H1 (cell line): Measurements from ENCODE around the gene PGD. TPM values are rescaled to one million over a fixed set of nuclear protein-coding genes. Genes with fewer than 3 reads are reported as not detected.

ENCODE experiments used
- CTCF ChIA-PET: fragments of 300-600 bp; sonication (Branson Sonifier 250); formaldehyde crosslinking; loops from one replicate; lab custom pipeline; 2021; ENCODE audit not compliant: partially characterized antibody; lab: Charles Lee
- POLR2A ChIA-PET: fragments of 300-600 bp; sonication (Branson Sonifier 250); formaldehyde crosslinking; loops from one replicate; lab custom pipeline; 2021; ENCODE audit warnings: inconsistent platforms; ENCODE audit not compliant: partially characterized antibody; lab: Charles Lee
- DNase-seq, 2 experiments: peaks; one replicate each; pipeline versions ENCODE4 v3.0.0 to v3.0.0-alpha.2; 2010 to 2022; ENCODE audit warnings: low spot score in 2 of 2, low read depth in 1 of 2, mixed read lengths in 1 of 2
- FAIRE-seq: peaks from 2 replicates; lab custom pipeline; 2011; peaks lifted over from hg19 to GRCh38; lab: Jason Lieb, UNC
- H2AFZ ChIP-seq: 2 replicates; pipeline ENCODE4 v1.8.1; 2012; ENCODE audit warnings: low read length, inconsistent platforms
- H2AK5ac ChIP-seq: 2 replicates; pipeline ENCODE4 v1.6.1; 2013; ENCODE audit warnings: low read depth, low read length
- H2BK120ac ChIP-seq: replicated peaks from 2 replicates; pipeline ENCODE3; 2013; ENCODE audit warnings: low read depth, low read length, inconsistent platforms
- H2BK12ac ChIP-seq: 2 replicates; pipeline ENCODE4 v1.6.1; 2013; ENCODE audit warnings: low read depth, low read length
- H2BK15ac ChIP-seq: 2 replicates; pipeline ENCODE4 v1.6.1; 2013; ENCODE audit warnings: low read length
- H2BK20ac ChIP-seq: 2 replicates; pipeline ENCODE4 v1.6.1; 2013; ENCODE audit warnings: low read length
- H2BK5ac ChIP-seq: 2 replicates; pipeline ENCODE4 v1.6.1; 2013; ENCODE audit warnings: low read depth, low read length
- H3K14ac ChIP-seq: 2 replicates; pipeline ENCODE4 v1.6.1; 2013; ENCODE audit warnings: inconsistent platforms; ENCODE audit not compliant: insufficient read length
- H3K18ac ChIP-seq: 2 replicates; pipeline ENCODE4 v1.6.1; 2013; ENCODE audit warnings: low read length; ENCODE audit errors: extremely low read depth
- H3K23ac ChIP-seq: 2 replicates; pipeline ENCODE4 v1.6.1; 2013; ENCODE audit warnings: inconsistent platforms; ENCODE audit not compliant: insufficient read length
- H3K23me2 ChIP-seq: 2 replicates; pipeline ENCODE4 v1.6.1; 2013; ENCODE audit warnings: low read depth, low read length
- H3K27ac ChIP-seq: 2 replicates; pipeline ENCODE4 v1.6.1; 2011; ENCODE audit warnings: low read depth, low read length, inconsistent platforms
- H3K27me3 ChIP-seq, 4 experiments: replicated peaks in 1 of 4; 1 replicate in 1 of 4; 2 replicates in 3 of 4; pipeline versions ENCODE4 v1.6.1 to v1.8.1; 2011 to 2013; ENCODE audit warnings: low read length in 3 of 4, mild to moderate bottlenecking in 3 of 4, inconsistent platforms in 2 of 4, mixed read lengths in 2 of 4, moderate library complexity in 1 of 4; ENCODE audit not compliant: control insufficient read depth in 3 of 4, insufficient read depth in 3 of 4; ENCODE audit errors: extremely low read depth in 1 of 4
- H3K36me3 ChIP-seq, 4 experiments: 2 replicates each; pipeline versions ENCODE4 v1.6.1 to v1.8.1; 2011 to 2013; ENCODE audit warnings: mild to moderate bottlenecking in 4 of 4, low read length in 3 of 4, moderate library complexity in 2 of 4, control low read depth in 1 of 4, inconsistent platforms in 1 of 4; ENCODE audit not compliant: insufficient read depth in 4 of 4, control insufficient read depth in 2 of 4
- H3K4ac ChIP-seq: replicated peaks from 2 replicates; pipeline ENCODE3; 2013; ENCODE audit warnings: low read length, low read depth, mixed read lengths, inconsistent platforms; ENCODE audit not compliant: insufficient read length
- H3K4me1 ChIP-seq, 4 experiments: replicated peaks in 1 of 4; 1 replicate in 1 of 4; 2 replicates in 3 of 4; pipeline versions ENCODE4 v1.6.1 to v1.8.1; 2011 to 2013; ENCODE audit warnings: low read length in 3 of 4, inconsistent platforms in 2 of 4, mixed read lengths in 1 of 4; ENCODE audit not compliant: insufficient read depth in 4 of 4, control insufficient read depth in 3 of 4
- H3K4me2 ChIP-seq, 2 experiments: 2 replicates each; pipeline versions ENCODE4 v1.6.1 to v1.8.1; 2011 to 2013; ENCODE audit warnings: low read depth in 2 of 2, low read length in 2 of 2, control low read depth in 1 of 2, inconsistent platforms in 1 of 2, mild to moderate bottlenecking in 1 of 2; ENCODE audit not compliant: insufficient read depth in 1 of 2
- H3K4me3 ChIP-seq, 4 experiments: fragments of 200-600, 300-600 bp in 1 of 4; sonication (generic), shearing (Covaris generic), sonication (Bioruptor Twin) in 1 of 4; 2 replicates each; pipeline versions ENCODE4 v1.5.1 to v1.8.1; 2011 to 2016; ENCODE audit warnings: low read length in 4 of 4, low read depth in 3 of 4, control low read depth in 2 of 4, inconsistent platforms in 2 of 4, mild to moderate bottlenecking in 2 of 4, mixed read lengths in 1 of 4, moderate library complexity in 1 of 4; ENCODE audit not compliant: insufficient read depth in 2 of 4; ENCODE audit errors: extremely low read depth in 1 of 4
- H3K56ac ChIP-seq: replicated peaks from 2 replicates; pipeline ENCODE3; 2013; ENCODE audit warnings: low read depth, mild to moderate bottlenecking, mixed read lengths, low read length, inconsistent platforms; ENCODE audit not compliant: insufficient read length
- H3K79me1 ChIP-seq: 2 replicates; pipeline ENCODE4 v1.6.1; 2013; ENCODE audit warnings: low read depth, low read length, control low read depth
- H3K79me2 ChIP-seq, 2 experiments: 2 replicates each; pipeline versions ENCODE4 v1.6.1 to v1.8.1; 2012 to 2013; ENCODE audit warnings: low read length in 2 of 2, mild to moderate bottlenecking in 2 of 2, inconsistent platforms in 1 of 2; ENCODE audit not compliant: insufficient read depth in 2 of 2, control insufficient read depth in 1 of 2
- H3K9ac ChIP-seq, 4 experiments: replicated peaks in 1 of 4; 1 replicate in 1 of 4; 2 replicates in 3 of 4; pipeline versions ENCODE4 v1.6.1 to v1.8.1; 2011 to 2013; ENCODE audit warnings: low read depth in 3 of 4, low read length in 3 of 4, control low read depth in 2 of 4, mild to moderate bottlenecking in 2 of 4, moderate library complexity in 2 of 4, inconsistent platforms in 1 of 4; ENCODE audit errors: extremely low read depth in 1 of 4
- H3K9me3 ChIP-seq, 2 experiments: 2 replicates each; pipeline versions ENCODE4 v1.6.1 to v1.8.1; 2012 to 2013; ENCODE audit warnings: mild to moderate bottlenecking in 2 of 2, moderate library complexity in 2 of 2, control low read depth in 1 of 2, inconsistent platforms in 1 of 2, low read depth in 1 of 2, low read length in 1 of 2, mixed read lengths in 1 of 2; ENCODE audit not compliant: insufficient read depth in 2 of 2
- H4K20me1 ChIP-seq, 2 experiments: replicated peaks in 1 of 2; 2 replicates each; pipeline versions ENCODE3 to v1.8.1; 2011 to 2013; ENCODE audit warnings: inconsistent platforms in 2 of 2, low read length in 2 of 2, mild to moderate bottlenecking in 1 of 2; ENCODE audit not compliant: insufficient read depth in 2 of 2, control insufficient read depth in 1 of 2
- H4K5ac ChIP-seq: 2 replicates; pipeline ENCODE4 v1.6.1; 2013; ENCODE audit warnings: low read length, low read depth, mixed read lengths, inconsistent platforms; ENCODE audit not compliant: insufficient read length
- H4K8ac ChIP-seq: 2 replicates; pipeline ENCODE4 v1.8.0; 2013; ENCODE audit warnings: mild to moderate bottlenecking, moderate library complexity, low read length, inconsistent platforms; ENCODE audit not compliant: insufficient read depth; ENCODE audit errors: extremely low read depth
- H4K91ac ChIP-seq: replicated peaks from 2 replicates; pipeline ENCODE3; 2013; ENCODE audit warnings: low read length, mixed read lengths, inconsistent platforms; ENCODE audit not compliant: insufficient read length
- BACH1 ChIP-seq: IDR thresholded peaks from 2 replicates; pipeline ENCODE4 v1.6.1; 2012; ENCODE audit warnings: low read length, improper control_type of control experiment
- BCL11A ChIP-seq, 2 experiments: IDR thresholded peaks; one replicate each; pipeline ENCODE4 v1.6.1; 2011; ENCODE audit warnings: low read depth in 2 of 2, low read length in 2 of 2, mild to moderate bottlenecking in 2 of 2
- CBX5 ChIP-seq: fragments of 300-800, 300-1000 bp; sonication (generic); IDR thresholded peaks from 2 replicates; pipeline ENCODE4 v1.7.1; 2016; ENCODE audit warnings: antibody characterized with exemption, low read length, low read depth
- CREB1 ChIP-seq: IDR thresholded peaks from 2 replicates; pipeline ENCODE4 v1.6.1; 2012; ENCODE audit warnings: inconsistent platforms
- EGR1 ChIP-seq: IDR thresholded peaks from 2 replicates; pipeline ENCODE4 v1.6.1; 2011; ENCODE audit warnings: low read depth, low read length, borderline replicate concordance
- GTF2F1 ChIP-seq: IDR thresholded peaks from 2 replicates; pipeline ENCODE4 v1.6.1; 2012; ENCODE audit warnings: low read depth, low read length, improper control_type of control experiment, borderline replicate concordance
- MAFK ChIP-seq: IDR thresholded peaks from 2 replicates; pipeline ENCODE4 v1.6.1; 2012; ENCODE audit warnings: low read depth, mild to moderate bottlenecking, improper control_type of control experiment, low read length
- SP2 ChIP-seq: IDR thresholded peaks from 2 replicates; pipeline ENCODE4 v1.6.1; 2012; ENCODE audit warnings: mild to moderate bottlenecking, low read length, inconsistent platforms
- TBP ChIP-seq: IDR thresholded peaks from 2 replicates; pipeline ENCODE4 v1.6.1; 2011; ENCODE audit warnings: low read depth, low read length, improper control_type of control experiment
- WGBS, 2 experiments: shearing (Covaris generic) in 1 of 2; methylation state at CpG; one replicate each; pipeline versions ENCODE4 v1.1.6 to v1.1.7; 2013 to 2015; ENCODE audit warnings: low lambda C conversion rate in 2 of 2, mixed read lengths in 2 of 2, inconsistent platforms in 1 of 2, low coverage in 1 of 2, missing lambda C conversion rate in 1 of 2; ENCODE audit not compliant: insufficient replicate concordance in 2 of 2, insufficient coverage in 1 of 2, insufficient read length in 1 of 2; ENCODE audit errors: extremely low coverage in 1 of 2, missing lambda C conversion rate in 1 of 2; 5-methylcytosine and 5-hydroxymethylcytosine counted together
- polyA plus RNA-seq, 7 experiments: library from polyadenylated mRNA; depleted of rRNA in 3 of 7; stranded (reverse) in 5 of 7; unstranded in 2 of 7; fragments of >200 nt in 5 of 7; fragments of 200-250 nt in 2 of 7; gene quantifications; 1 replicate in 5 of 7; 2 replicates in 1 of 7; 4 replicates in 1 of 7; pipeline versions ENCODE4 v1.2.1 to v1.2.3, GENCODE V29; 2011 to 2013; ENCODE audit warnings: missing spikeins in 2 of 7, mixed read lengths in 2 of 7
- total RNA-seq: library from RNA; stranded (reverse); fragmentation: NEBNext Ultra II Directional; extraction: Animal tissue kit (Norgen Biotek cat#: 25700); gene quantifications from 2 replicates; pipeline ENCODE4 v1.2.1, GENCODE V29; 2021
- TF ChIP-seq, protein P1 (sequence below): IDR thresholded peaks from 2 replicates; pipeline ENCODE4 v1.6.1; 2011; ENCODE audit warnings: low read depth, mild to moderate bottlenecking, low read length; ENCODE audit not compliant: insufficient read depth
- TF ChIP-seq, protein P2 (sequence below): IDR thresholded peaks from 2 replicates; pipeline ENCODE4 v1.6.1; 2012; ENCODE audit warnings: inconsistent platforms

The PGD gene
- total and polyA plus RNA-seq, 2 of the 8 experiments (the other 6 are each of a cell fraction or from before 2014, with no cell fraction given), result 191 to 331 TPM

- DNase-seq (no peak), FAIRE-seq (no peak)
- no peak overlapping the region; the same call in 1 of the 2 replicates for H2BK5ac ChIP-seq
- H4K91ac ChIP-seq, result no peak overlapping the region
- H4K8ac ChIP-seq, result no peak overlapping the region
- H3K18ac ChIP-seq, result no peak overlapping the region
- H3K9me3 ChIP-seq, result no peaks in the 10 kb centered on the region
- no peak overlapping the region for H3K27ac ChIP-seq
- H2AFZ ChIP-seq, result no peak overlapping the region
- H2BK15ac ChIP-seq, result no peak overlapping the region
- H4K20me1 ChIP-seq, result no peaks in the 10 kb centered on the region
- TF ChIP-seq TBP (no peak), GTF2F1 (no peak), BCL11A (IDR thresholded peaks at IDR 0.05; ENCODE audit: low read depth in 2 of 2, low read length in 2 of 2) (no peak), CBX5 (no peak), SP2 (no peak), BACH1 (no peak), CREB1 (no peak), EGR1 (no peak), MAFK (no peak)
- TF ChIP-seq, protein P1, sequence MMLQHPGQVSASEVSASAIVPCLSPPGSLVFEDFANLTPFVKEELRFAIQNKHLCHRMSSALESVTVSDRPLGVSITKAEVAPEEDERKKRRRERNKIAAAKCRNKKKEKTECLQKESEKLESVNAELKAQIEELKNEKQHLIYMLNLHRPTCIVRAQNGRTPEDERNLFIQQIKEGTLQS, result no peak
- TF ChIP-seq, protein P2, sequence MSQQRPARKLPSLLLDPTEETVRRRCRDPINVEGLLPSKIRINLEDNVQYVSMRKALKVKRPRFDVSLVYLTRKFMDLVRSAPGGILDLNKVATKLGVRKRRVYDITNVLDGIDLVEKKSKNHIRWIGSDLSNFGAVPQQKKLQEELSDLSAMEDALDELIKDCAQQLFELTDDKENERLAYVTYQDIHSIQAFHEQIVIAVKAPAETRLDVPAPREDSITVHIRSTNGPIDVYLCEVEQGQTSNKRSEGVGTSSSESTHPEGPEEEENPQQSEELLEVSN, result no peak
- no peak overlapping the region for H2BK12ac ChIP-seq
- H3K4me1 ChIP-seq, result no peaks in the 10 kb centered on the region
- no peaks in the 10 kb centered on the region for H3K27me3 ChIP-seq
- no peak overlapping the region for H3K4ac ChIP-seq
- no peak overlapping the region for H3K9ac ChIP-seq
- no peak overlapping the region for H4K5ac ChIP-seq
- H3K79me2 ChIP-seq, result no peaks in the 10 kb centered on the region
- ChIA-PET POLR2A (interaction anchor here (1.0 to 1.3 kb wide), 3 partner anchors 9 to 25 kb away, joined by 3 to 4 read pairs (median 3); no protein-coding TSS in a partner anchor), CTCF (interaction anchor here (0.6 to 1.4 kb wide), 2 partner anchors 13 to 190 kb away, joined by 3 to 6 read pairs; no protein-coding TSS in a partner anchor)
- H3K23ac ChIP-seq, result no peak overlapping the region
- no peak overlapping the region for H2BK120ac ChIP-seq
- H3K4me3 ChIP-seq, result no peak overlapping the region
- no peak overlapping the region for H3K14ac ChIP-seq
- H3K79me1 ChIP-seq, result no peaks in the 10 kb centered on the region
- H3K23me2 ChIP-seq, result no peaks in the 10 kb centered on the region
- H3K4me2 ChIP-seq, result no peak overlapping the region
- WGBS, 2 experiments, result 95% methylated on average over 8 of the region's 8 CpGs; no CpG with 5 or more reads in 1 of the 2 experiments
- H3K56ac ChIP-seq, result no peak overlapping the region
- H2BK20ac ChIP-seq, result no peak overlapping the region
- H2AK5ac ChIP-seq, result no peak overlapping the region
- H3K36me3 ChIP-seq, result peaks cover 15 to 50% (median 37%) of the 10 kb centered on the region in 4 experiments; a peak in 6 of 8 replicates
Measured at GRCh38 chr1:10374442-10374860, 24.4 kb upstream of the PGD start.
